Hematopoietic multipotent progenitor cell treated with erythropoietin and hydrocortisone succinate and interleukin-3 and kit ligand, for 17 days (in vitro differentiated cells): ENCODE data around the gene CGNL1.

Source experiments
- DNase-seq: peaks from one replicate; pipeline ENCODE4 v3.0.0-alpha.2; 2015; ENCODE audit warnings: low spot score

CGNL1 gene

DNA sequence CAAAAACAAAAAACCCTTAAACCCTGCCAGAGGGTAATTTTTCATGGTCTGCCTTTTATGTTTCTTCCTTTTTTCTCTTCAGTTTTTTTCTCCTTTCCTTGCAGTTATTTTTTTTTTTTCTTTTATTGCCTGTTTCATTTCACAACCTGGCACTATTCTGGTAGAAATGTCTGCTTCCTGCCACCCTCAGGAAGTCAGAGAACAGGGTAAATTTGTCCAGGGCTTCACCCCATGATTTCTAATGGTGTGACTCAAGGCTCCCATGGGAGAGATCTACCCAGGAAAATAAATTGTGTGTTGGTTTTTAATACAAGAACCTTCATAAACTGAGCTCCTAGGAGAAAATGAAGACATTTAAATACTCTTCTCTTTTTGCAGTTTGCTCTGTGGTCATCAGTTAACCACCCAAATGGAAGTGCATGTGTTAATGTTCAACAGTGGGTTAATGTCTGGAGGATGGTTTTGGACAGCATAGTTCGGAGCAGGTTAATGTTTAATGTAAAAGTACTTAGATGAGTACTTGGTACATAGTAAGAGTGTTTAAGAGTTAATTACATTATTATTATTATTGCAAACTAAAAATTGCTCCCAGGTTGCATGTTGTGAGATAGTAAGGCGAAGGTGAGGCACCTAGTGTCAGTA lies 45.9 kb downstream of the CGNL1 start:
- no peak for DNase-seq

DNA sequence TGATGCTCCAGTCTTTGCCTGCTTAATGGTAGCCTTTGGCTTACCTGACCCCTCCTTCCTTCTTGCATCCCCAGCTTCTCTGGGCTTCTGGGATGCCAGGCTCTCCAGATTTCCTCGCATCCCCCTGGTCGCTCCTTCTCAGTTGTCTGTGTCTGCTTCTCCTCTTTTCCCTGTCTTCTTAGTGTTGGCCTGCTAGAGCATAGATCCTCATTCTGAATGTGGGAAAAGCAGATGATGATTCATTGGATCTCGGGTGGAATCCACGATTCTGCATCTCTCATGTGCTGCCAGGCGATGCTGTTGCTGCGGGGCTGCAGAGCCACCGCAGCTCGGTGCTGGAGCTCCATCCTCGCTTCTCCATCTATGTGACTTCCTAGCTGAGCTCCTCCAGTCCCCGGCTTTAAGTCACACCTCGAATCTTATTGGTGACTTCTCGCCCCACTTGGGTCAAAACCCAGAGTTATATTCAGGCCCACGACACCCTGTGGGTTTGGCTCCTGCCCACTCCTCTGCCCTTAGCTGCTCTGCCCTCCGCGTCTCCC lies 47.4 kb downstream of the CGNL1 start:
- DNase-seq, result no peak

DNA sequence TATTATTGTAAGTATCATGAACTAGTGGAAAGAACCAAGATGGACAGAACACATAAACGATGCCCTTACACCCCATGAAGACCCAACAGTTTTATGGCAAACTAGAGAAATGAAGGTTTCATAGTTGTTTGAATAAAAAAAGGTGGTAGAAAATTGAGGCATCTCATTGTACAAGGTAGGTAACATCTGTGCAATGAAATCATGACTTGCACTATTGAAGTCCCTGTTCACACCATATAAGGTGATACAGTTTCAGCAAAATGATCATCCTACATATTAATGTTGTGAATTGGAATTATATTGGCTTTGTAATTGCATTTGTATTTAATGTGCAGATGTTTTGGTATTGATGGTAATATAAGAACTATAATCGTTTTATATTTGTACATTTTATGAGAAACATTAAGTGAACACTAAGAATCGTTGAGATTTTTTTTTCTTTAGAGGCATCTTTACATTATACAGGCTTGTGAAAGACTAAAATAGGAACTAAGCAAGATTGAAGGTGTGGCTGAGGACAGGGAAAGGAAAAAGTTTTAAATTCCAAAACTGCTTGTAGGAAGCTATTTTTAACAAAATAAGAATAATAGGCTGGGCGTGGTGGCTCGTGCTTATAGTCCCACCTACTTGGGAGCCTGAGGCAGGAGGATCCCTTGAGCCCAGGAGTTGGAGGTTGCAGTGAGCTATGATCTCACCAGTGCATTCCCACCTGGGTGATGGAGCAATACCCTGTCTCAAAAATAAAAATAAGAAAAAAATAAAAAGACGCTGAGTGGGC lies 48.5 kb downstream of the CGNL1 start:
- DNase-seq, result no peak

DNA sequence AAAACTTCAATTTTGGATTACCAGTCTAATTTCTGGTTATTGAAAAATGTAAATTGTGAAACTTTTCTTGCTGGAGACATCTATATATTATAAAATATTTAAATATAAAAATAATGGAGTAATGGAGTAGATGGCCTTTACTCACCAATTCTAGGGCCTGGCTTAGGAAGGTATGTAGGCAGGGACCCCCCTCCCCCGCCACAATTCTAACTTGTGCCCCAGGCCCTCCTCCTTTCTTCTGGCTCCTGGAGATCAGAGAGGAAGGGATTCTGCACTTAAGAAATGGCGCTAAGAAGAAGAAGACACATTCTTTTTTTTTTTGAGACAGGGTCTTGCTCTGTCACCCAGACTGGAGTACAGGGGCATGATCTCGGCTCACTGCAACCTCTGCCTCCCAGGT lies 49.5 kb downstream of the CGNL1 start:
- no peak for DNase-seq

DNA sequence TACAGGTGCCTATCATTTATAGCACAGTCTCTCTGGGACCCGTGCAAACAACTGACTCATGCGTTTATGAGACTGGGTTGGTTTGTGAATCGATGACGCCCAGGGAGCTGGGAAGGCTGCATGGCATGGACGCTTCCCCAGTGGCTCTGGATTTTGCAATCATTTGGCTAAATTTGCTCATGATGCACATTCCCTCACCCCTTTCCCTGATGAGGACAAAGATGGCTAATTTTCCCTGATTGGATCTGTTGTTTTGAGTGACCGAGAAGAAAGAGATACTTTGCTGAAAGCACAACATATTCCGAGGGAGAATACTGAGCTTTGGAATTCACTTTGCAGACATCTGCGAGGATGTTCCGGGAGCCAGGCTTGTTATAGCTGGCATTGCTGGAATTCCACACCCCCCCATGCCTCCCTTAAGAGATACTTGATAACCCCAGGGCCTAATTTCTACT lies 51.1 kb downstream of the CGNL1 start:
- no peak for DNase-seq

DNA sequence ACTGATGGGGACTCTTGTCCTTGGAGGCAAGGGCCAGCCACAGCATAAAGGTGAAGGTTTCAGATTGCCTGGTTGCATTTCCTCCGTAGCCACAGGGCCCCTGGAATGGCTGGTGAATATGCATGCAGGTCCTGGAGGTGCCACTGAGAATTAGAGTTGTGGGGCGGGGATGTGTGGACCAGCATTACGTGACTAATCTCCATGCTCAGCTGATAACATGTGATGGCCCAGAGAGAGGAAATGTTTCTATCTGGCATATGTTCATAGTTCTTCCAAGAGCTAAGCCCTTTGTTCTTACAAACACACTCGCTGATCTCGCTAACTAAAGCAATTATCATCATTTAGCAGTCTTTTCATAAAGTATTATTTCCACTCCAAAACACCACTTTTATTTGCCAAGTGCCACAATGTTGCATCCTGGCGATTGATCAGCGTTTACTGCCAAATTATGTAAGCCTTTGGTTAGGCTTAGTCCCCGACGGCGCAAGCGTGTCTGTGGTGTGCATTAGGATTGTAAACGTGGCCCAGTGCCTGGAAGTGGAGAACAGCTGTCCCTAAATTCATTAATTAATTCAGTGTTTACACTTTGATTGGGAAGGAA lies 55.9 kb downstream of the CGNL1 start:
- DNase-seq, result no peak

DNA sequence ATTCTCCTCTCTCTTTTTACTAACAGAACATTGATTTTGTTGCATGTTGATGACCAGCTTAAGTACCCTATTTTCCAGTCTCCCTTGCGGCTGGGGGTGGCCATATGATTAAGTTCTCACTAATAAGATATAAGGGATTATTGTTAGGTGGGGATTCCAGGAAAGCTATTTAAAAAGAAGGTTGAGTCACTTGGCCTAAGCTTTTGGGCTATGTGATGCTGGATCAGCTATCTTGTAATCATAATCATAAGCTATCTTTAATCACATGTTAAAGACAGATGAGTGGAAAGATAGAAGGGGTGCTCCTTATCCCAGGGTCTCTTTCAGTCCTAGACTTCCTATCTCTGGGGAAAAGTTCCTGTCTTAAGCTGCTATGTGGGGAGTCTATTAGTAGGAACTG lies 59.9 kb downstream of the CGNL1 start:
- DNase-seq, result no peak

DNA sequence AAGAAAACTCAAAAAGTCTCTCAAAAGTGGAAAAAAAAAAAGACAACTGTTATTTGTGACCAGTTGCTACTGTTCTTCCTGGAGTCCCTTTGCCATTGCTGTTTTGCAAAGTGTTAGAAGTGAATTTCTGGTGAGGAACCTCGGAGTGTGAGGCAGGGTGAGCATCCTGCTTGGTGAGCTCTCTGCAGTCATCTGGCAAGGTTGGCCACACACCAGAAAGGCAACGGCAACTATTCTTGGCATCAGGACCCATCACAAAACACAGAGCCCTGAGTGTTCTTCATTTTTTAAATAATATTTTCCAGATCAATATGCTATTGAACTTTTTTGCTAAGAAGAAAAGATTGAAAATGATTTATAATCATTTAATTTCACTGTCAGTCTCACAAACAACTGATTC lies 60.7 kb downstream of the CGNL1 start:
- no peak for DNase-seq

DNA sequence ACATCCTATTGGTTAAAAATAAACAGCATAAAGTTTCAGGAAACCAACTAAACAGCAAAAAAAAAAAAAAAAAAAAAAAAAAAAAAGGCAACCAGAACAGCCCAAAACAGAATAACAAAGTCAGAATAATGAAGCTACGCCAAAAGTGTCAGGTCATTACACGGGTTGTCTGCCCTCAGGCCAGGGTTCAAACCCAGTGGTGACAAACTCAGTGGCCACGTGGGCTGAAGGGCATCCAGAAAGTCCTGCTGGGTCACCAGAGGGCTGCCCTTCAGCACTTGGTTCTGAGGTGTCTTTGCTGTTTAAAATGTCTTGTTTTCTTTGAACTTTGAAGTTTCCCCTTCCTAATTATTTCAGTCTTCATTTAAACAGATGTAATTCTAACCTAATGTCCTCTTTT lies 61.3 kb downstream of the CGNL1 start:
- DNase-seq, result no peak

DNA sequence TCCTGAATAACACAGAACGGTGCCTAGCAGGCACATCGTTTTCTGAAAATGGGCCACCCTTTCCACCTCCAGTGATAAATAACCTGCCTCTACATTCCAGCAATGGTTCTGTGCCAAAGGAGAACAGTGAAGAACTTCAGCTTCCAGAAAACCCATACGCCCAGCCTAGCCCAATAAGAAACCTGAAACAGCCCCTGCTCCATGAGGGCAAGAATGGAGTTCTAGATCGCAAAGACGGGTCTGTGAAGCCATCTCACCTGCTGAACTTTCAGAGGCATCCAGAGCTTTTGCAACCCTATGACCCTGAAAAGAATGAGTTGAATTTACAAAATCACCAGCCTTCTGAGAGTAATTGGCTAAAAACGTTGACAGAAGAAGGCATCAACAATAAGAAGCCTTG lies 61.9 kb downstream of the CGNL1 start:
- DNase-seq, result no peak

DNA sequence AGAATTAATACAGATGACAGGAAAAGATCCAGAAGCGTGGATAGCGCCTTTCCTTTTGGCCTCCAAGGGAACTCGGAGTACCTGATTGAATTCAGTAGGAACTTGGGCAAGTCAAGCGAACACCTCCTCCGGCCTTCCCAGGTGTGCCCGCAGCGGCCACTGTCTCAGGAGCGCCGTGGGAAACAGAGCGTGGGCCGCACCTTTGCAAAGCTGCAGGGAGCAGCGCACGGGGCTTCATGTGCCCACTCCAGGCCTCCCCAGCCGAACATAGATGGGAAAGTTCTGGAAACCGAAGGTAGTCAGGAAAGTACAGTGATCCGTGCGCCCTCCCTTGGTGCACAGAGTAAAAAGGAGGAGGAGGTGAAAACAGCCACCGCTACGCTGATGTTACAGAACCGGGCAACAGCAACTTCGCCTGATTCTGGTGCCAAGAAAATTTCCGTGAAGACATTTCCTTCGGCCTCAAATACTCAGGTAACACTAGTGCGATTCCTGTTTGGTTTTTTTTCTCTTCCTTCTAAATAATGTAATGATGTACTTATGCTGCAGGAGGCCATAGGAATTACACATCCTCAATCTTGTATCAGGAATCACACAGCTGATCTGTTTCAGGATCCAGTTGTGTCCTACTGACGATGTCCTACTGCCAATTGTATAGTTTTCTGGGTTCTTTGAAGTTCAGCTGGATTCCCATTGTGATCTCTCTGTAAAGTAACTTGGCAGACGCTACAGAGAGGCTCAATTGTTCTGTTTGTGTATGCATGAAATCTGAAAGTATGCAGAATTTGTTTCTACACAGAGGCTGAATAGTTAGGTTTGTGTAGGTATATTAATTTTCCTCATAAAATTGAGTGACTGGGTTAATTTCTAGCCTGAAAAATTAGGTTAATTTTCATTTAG lies 63.1 kb downstream of the CGNL1 start:
- no peak for DNase-seq

DNA sequence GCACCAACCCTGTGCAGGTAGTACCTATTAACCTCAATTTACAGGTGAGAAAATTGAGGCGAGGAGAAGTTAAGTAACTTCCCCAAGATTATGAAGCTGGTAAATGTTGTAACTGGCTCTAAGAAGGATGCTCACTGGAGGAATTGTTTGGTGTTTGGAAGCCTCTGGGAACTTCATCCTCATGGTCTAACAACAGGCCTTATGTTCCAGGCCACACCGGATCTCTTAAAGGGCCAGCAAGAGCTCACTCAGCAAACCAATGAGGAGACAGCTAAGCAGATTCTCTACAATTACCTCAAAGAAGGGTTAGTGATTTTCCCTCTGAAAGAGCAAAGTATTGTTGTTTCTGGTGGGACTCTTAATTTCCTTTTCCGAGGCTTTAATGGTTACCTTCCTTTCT lies 63.9 kb downstream of the CGNL1 start:
- no peak for DNase-seq

DNA sequence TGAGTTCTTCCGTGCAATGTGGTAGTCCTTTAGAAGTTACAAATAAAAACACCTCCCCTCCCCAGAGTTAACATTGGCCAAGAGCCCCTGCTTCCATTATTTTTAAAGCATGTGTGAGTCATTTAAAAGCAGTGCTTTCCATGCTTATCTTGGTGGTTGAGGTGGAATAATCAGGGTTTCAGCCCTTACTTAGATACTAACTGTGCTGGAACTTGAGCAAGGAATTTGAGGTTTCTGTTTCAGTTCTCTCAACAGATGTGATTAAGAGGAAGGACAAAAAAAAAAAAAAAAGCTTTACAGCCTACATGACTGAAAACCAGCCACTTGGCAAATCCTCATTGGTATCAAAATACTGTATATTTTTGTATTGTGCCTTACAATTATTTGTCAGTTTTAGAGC lies 64.5 kb downstream of the CGNL1 start:
- DNase-seq, result no peak

DNA sequence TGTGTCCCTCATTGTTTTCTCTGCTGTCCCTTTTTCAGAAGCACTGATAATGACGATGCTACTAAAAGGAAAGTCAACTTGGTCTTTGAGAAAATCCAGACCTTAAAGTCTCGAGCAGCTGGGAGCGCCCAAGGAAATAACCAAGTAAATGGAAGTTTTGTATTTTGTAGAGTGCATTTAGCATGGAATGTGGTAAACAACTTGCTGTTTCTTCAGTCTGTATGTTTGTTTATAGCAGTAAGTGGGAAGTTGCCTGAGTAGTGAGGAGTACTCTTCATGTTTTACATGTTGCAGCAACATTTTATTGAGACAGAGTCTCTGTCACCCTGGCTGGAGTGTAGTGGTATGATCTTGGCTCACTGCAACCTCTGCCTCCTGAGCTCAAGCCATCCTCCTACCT lies 66.0 kb downstream of the CGNL1 start:
- DNase-seq, result no peak

DNA sequence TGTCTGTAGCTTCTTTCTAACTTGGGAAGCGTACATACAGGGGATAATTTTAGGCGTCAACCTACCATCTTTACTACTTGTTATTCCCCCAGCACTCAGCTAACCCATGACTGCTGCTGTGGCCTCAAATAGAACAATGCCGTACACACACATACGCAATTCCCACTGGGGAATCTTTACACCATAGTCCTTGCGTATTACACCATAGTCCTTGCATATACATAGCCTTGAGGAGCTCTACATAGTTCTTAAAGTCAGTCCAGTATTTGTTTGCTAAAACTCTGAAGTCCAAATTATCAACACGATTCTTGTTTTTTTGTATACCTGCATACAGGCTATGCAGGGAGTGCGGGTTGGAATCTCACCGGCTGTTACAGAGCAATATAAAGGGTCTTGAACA lies 67.2 kb downstream of the CGNL1 start:
- no peak for DNase-seq

DNA sequence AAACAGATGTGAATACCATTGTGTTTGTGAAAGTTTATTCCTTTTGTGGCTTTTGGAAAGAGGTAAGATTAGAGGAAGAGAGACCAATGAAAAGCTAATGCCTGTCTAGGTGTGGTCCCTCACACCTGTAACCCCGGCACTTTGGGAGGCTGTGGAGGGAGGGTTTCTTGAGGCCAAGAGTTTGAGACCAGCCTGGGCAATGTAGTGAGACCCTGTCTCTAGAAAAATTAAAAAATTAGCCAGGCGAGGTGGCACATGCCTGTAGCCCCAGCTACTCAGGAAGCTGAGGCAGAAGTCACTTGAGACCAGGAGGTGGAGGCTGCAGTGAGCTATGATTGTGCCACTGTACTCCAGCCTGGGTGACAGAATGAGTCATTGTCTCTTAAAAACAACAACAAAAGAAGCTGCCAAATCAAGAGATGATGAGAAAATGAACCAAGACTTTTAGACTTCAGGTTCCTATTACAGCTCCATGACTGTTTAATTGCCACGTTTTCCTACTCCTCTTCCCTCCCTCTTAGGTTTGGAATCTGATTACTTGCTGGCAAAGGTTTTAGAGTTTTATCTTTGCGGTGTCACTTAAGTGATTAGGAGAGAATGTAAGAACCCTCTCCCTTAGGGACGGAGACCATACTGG lies 68.7 kb downstream of the CGNL1 start:
- no peak for DNase-seq

DNA sequence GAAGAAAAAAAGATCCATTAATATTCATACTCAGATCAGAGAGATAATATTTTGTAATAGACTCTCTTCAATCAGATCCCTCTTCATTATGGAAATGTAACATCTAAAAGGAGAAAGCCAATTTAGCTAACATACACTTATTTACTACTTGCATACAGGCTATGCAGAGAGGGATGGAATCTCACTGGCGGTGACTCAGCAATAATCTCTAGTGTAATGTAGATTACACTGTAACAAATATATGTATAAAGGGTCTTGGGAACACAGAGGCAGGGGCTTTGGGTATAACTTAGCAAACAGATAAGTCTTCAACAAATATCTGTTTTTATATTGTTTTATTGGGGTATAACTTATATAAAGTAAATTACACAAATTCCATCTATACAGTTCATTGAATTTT lies 69.6 kb downstream of the CGNL1 start:
- DNase-seq, result no peak

DNA sequence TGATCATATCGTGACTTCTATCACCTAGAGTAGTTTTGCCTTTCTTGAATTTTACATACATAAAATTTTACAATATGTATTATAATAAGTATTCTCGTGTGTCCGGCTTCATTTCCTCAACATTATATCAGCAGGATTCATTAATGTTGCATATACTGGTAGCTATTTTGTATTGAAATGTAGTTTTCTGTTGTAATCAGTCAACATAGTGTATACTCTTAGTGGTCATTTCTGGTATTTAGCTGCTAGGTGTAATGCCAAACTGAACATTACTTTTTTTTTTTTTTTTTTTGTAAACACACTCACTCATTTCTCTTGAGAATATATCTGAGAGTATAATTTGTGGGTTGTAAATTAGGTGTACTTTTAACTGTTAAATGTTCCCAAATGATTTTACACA lies 70.1 kb downstream of the CGNL1 start:
- no peak for DNase-seq

DNA sequence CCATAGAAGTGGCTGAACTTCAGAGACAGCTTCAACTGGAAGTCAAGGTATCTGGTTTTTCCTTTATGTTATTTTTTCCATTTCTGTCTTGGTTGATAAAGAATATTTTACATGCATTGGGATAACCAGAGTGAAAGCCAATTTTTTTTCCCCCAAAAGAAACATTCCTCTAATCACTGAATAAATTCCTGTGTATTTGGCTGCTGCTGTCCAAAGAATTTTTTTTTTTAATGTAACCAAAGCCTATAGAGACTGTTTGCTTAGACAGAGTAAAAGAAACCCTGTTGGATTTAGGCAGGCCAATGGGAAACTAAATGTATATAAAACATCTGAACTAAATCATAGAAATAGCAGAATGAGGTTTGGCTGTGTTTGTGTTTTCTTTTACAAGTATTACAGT lies 75.2 kb downstream of the CGNL1 start:
- no peak for DNase-seq

DNA sequence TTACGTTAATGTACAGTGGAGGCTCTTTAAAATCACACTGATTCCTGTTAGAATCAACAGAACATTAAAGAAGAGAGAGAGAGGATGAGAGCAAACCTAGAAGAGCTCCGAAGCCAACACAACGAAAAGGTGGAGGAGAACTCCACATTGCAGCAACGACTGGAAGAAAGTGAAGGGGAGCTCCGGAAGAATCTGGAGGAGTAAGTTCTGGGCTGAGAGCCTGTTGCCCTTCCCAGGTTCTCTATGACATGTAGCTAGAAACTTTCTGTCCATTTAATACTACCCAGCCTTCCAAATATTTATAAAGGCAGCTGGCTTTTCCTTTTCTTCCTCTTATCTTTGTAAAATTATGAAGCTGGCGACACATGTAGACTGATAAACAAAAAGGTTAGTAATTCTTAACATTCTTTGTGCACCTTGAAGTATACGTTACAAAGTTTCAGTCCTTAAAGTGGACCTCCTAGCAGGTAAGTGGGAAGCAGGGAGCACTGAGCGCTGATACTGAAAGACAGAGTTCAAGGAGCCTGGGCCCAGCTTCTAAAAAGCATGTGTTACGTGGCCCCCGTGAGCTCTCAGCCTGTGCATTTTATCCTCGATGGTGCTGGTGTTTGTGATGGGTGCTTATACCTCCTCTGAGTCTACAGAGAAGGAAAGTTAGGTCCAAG lies 75.9 kb downstream of the CGNL1 start:
- DNase-seq, result no peak

DNA sequence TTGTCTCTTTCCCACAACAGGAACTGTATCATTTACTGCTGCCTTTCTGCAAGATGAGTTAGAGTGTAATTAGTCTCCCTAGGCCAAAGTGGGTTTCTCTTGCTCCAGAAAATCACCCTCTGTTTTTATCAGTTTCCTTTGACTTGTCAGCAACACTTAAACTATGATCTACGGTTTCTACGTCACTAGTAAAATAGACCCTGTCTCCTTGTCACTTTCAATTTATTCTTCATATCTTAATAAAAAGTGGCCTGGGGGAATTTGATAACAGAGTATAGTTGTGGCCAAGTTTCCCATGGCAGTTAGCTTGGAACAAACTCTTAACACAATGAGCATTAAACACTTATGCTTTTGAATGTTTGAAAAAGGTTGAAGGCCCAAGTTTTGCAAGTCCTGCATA lies 79.6 kb downstream of the CGNL1 start:
- DNase-seq, result no peak
